Measurements from ENCODE around the gene SEMA3F.

Gene SEMA3F

GRCh38 chr3:50130436-50130835 is 24.7 kb upstream of the SEMA3F start:
- no peak overlapping the region for H3K4me3 ChIP-seq (ENCODE audit: control insufficient read depth, low read depth, low read length)
- no peak for TF ChIP-seq CTCF (conservative IDR thresholded peaks at IDR 0.05; ENCODE audit: control insufficient read depth, insufficient read depth, low read depth, low read length)
- no peak for DNase-seq (ENCODE audit: low read depth)

GRCh38 chr3:50132421-50133282 is 22.5 kb upstream of the SEMA3F start:
- no peak for DNase-seq (ENCODE audit: low read depth)
- TF ChIP-seq CTCF (conservative IDR thresholded peaks at IDR 0.05; ENCODE audit: control insufficient read depth, insufficient read depth, low read depth, low read length): no peak
- H3K4me3 ChIP-seq (ENCODE audit: control insufficient read depth, low read depth, low read length): no peak overlapping the region

DNA sequence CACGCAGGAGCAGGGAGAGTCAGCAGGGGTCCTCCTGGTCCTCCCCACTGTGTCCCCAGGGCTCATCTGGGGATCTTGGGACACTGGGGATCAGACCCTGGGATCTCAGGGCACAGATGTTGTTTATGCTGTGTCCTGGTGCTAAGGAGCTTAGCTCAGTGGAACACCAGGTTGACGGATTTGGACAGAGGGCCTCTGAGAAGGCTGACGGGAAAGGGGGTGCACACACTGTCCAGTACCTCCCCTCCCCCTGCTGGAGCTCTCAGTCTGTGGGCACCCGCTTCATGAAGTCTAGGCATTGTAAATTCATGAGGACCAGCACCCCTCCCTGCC is 21.9 kb upstream of the SEMA3F start:
- TF ChIP-seq CTCF (conservative IDR thresholded peaks at IDR 0.05; ENCODE audit: control insufficient read depth, insufficient read depth, low read depth, low read length): no peak
- no peak overlapping the region for H3K4me3 ChIP-seq (ENCODE audit: control insufficient read depth, low read depth, low read length)
- DNase-seq (ENCODE audit: low read depth): no peak

DNA sequence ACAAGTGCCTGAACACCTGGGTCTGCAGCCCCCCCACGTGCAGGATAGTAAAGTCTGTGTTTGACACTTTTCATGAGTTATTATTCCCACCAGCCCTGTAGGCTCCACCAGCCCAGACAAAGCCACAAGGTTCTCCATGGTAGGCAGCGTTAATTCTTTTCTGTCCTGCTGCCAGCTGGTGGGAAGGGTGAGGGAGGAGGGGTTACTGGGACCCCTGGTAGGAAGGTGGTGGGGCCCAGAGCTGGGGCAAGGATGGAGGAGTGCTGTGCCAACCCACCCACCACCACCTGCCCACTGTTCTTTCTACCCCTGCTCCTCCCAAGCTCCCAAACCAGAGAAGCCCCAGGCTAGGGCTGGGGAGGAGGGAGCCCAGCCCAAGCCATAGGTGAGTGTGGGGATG is 20.8 kb upstream of the SEMA3F start:
- DNase-seq (ENCODE audit: low read depth): no peak
- H3K4me3 ChIP-seq (ENCODE audit: control insufficient read depth, low read depth, low read length): no peak overlapping the region

GRCh38 chr3:50135964-50136363 is 19.2 kb upstream of the SEMA3F start:
- no peak for DNase-seq (ENCODE audit: low read depth)
- H3K4me3 ChIP-seq (ENCODE audit: control insufficient read depth, low read depth, low read length): no peak overlapping the region
- no peak for TF ChIP-seq CTCF (conservative IDR thresholded peaks at IDR 0.05; ENCODE audit: control insufficient read depth, insufficient read depth, low read depth, low read length)

More for the DNA sequence above, 20.8 kb upstream of the SEMA3F start:
- no peak for TF ChIP-seq CTCF (conservative IDR thresholded peaks at IDR 0.05; ENCODE audit: control insufficient read depth, insufficient read depth, low read depth, low read length)

- no peak overlapping the region for H3K4me3 ChIP-seq (ENCODE audit: control insufficient read depth, low read depth, low read length)
- no peak for TF ChIP-seq CTCF (conservative IDR thresholded peaks at IDR 0.05; ENCODE audit: control insufficient read depth, insufficient read depth, low read depth, low read length)
- no peak for DNase-seq (ENCODE audit: low read depth)
Observed at GRCh38 chr3:50136714-50137405, 18.3 kb upstream of the SEMA3F start.
